ENCODE data around the gene ABCD1.
"Not testable (repeated sequence)": the region's sequence is repeated elsewhere in the genome, so short reads cannot be mapped to it uniquely, and the experiment has no call there.

Gene ABCD1
- 4.8 to 12.3 (median 10.6) reads per million in 4 experiments for total RNA-seq

GRCh38 chrX:153724252-153725038, at the start of gene ABCD1, which contains the start of gene BCAP31:
Gene ABCD1 (plus strand): TSS chrX:153724856. CDS start chrX:153725267, 411 bp downstream.
Gene BCAP31 (minus strand): TSS chrX:153724387. CDS start chrX:153723244, 1,143 bp downstream.
- DNase-seq = peak; percentile 83

GRCh38 chrX:153681175-153681574, 43.5 kb upstream of the ABCD1 start:
- DNase-seq = no peak

GRCh38 chrX:153683486-153683885, 41.2 kb upstream of the ABCD1 start:
- not testable (repeated sequence) for DNase-seq

- no peak for DNase-seq
Observed at GRCh38 chrX:153684467-153685155, 40.0 kb upstream of the ABCD1 start.

- no peak for DNase-seq
Observed at GRCh38 chrX:153685156-153685536, 39.5 kb upstream of the ABCD1 start.

GRCh38 chrX:153685751-153686696, 38.6 kb upstream of the ABCD1 start:
- no peak for DNase-seq

- no peak for DNase-seq
Observed at GRCh38 chrX:153686711-153687110, 37.9 kb upstream of the ABCD1 start.

GRCh38 chrX:153687121-153688039, 37.3 kb upstream of the ABCD1 start, which contains the start of gene SLC6A8:
Gene SLC6A8 (plus strand): TSS chrX:153687926. CDS start chrX:153688575, 649 bp downstream.
- DNase-seq = peak; percentile 9

- DNase-seq = no peak
Observed at GRCh38 chrX:153688071-153688470, 36.6 kb upstream of the ABCD1 start.

GRCh38 chrX:153688506-153688905, 36.1 kb upstream of the ABCD1 start:
- DNase-seq = no peak

GRCh38 chrX:153688911-153689590, 35.6 kb upstream of the ABCD1 start:
- DNase-seq = no peak

GRCh38 chrX:153689654-153690465, 34.8 kb upstream of the ABCD1 start:
- no peak for DNase-seq

GRCh38 chrX:153690466-153690865, 34.2 kb upstream of the ABCD1 start:
- no peak for DNase-seq

- DNase-seq = not testable (repeated sequence)
Observed at GRCh38 chrX:153691032-153691827, 33.4 kb upstream of the ABCD1 start.

GRCh38 chrX:153692003-153692402, 32.7 kb upstream of the ABCD1 start:
- DNase-seq = no peak

GRCh38 chrX:153692611-153693156, 32.0 kb upstream of the ABCD1 start:
- no peak for DNase-seq

GRCh38 chrX:153693216-153694086, 31.2 kb upstream of the ABCD1 start:
- no peak for DNase-seq

- not testable (repeated sequence) for DNase-seq
Observed at GRCh38 chrX:153694256-153694655, 30.4 kb upstream of the ABCD1 start.

All from effector CD8-positive, alpha-beta T cell (primary cell).